ENCODE results near the gene IQGAP2.

The IQGAP2 gene

DNA sequence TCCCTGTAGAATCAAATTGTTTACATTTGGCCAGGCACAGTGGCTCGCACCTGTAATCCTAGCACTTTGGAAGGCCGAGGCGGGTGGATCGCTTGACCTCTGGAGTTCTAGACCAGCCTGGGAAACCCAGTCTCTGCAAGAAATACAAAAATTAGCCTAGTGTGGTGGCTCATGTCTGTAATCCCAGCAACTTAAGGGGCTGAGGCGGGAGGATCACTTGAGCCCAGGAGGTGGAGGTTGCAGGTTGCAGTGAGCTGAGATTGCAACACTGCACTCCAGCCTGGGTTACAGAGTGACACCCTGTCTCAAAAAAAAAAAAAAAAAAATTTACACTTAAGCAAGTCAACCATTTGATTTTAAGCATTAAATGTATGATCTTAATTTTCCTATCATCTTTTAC, 17.5 kb upstream of the IQGAP2 start:
- no peak for DNase-seq (ENCODE audit: low spot score)

DNA sequence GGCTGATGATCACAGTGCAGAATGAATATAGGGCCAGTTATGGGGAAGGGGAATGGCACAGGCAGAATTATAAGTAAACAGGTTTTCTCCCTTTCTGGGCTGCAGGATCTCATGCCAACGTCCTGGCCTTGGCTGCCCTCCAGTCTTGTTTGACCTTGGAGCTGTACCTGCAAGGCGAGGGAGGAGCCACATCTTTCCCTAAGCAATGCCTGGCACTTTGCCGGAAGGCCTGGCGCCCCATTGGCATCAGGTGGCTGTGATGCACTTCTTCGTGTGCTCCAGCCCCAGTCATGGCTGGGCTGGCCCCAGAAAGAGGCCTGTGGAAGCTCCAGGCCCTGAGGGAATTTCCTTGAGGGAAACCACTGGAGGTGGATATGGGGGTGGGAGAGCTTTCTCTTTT, 16.7 kb upstream of the IQGAP2 start:
- no peak for DNase-seq (ENCODE audit: low spot score)

DNA sequence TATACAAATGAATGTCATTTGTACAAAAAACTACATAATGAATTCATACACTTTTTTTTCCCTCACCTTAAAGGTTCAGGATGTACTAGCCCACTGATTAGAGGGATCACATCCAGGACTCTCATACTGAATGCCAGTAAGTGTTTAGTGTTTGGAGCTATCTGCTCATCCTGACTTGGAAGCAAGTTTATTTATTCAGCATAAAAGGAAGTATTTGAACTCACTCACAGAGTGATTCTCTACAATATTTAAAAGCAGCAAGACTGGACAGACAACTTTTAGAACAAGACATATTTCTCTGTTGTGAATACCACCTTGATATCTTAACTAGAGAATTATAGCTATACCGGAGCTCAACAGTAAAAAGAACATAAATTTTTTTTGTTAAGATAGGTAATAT, 14.8 kb upstream of the IQGAP2 start:
- no peak for DNase-seq (ENCODE audit: low spot score)

DNA sequence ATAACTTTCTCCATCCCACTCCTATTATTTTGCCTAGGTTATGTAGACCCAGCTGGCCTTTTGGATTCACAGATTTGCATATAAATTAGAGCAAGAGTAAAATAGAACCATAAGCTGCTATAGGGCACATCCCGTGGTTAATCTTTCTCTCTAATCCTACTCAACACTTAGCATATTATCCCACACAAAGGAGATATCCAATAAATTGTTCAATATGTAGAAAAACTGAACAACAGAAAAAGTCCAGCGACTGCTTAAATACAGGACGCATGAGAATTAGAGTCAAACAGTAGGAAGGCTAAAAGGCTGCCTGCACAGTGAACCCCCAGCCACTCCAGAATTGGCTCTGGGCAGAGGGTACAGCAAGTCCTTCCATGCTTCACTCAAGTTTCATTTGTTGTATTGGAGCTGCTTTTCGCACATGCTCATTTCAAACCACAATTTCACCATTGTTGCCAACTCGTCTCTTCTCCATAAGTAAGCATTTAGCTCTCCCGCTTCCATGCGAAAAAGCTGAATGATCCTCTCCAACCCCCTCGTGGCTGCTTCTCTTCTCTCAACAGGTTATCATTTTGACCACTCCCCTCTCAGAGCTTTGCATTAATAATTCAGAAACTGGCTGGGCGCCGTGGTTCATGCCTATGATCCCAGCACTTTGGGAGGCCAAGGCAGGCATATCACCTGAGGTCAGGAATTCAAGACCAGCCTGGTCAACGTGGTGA, 14.1 kb upstream of the IQGAP2 start:
- DNase-seq (ENCODE audit: low spot score), result no peak

DNA sequence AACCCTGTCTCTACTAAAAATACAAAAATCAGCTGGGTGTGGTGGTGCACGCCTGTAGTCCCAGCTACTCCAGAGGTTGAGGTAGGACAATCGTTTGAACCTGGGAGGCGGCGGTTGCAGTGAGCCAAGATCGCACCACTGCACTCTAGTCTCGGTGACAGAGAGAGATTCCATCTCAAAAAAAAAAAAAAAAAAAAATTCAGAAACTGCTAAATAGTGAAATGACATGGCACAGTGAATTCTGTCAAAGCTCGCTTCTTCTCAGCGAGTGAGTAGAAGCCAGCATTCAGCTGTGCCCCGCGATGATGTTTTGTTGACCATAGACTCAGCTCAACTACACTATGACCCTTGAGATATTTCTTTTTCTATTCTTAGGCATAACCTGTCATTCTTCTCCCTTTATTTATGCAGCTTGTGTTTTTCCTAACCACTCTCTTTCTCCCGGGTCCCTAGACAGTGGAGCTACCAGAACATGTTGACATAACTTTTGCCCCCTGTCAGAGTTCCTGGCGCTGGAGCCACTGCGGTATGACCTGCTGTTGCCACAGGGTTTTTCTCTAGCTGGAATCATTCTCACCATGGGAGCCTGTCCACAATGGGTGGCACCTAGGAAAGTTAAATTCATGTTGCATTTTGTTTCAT, 13.5 kb upstream of the IQGAP2 start:
- no peak for DNase-seq (ENCODE audit: low spot score)

DNA sequence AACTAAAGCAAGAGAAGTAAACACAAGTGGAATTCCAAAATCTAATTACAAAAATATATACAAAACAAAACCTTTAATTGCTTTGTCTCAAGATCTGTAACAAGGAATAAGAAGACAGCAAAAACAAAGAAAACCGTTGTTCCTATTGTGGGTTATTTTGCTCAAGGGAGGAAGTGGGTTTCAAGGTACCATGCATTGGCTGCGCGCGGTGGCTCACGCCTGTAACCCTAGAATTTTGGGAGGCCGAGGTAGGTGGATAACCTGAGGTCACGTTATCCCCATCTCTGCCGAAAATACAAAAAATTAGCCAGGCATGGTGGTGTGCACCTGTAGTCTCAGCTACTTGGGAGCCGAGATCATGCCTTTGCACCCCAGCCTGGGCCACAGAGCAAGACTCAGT, 12.1 kb upstream of the IQGAP2 start:
- no peak for DNase-seq (ENCODE audit: low spot score)

DNA sequence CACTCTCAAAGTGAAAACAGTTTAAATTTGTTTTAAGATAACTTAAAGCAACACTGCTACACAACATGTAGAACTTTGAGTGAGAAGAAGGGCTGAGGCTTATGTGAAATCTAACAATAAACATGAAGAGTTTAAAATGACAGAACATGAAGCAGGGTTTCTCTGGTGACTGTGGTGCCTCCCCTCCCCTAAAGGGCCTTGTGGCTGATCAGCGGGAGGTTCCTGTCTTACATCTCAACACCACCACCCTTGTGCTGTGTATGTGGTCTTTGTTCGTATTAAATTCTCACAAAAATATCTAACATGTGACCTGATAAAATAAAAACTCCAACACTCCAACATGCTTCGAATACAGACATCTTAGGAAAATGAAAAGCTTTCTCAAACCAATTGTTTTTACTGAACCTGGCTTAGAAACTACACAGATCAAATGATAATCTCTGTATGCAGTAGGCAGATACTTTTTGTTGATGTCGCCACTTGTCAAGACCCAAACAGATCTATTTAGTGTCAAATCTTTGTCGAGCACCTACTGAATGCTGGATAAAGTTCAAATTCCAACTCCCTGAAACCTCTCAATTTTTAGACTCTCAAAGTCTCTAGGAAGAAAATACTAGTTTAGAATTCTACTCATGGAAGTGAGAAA, 9.9 kb upstream of the IQGAP2 start:
- no peak for DNase-seq (ENCODE audit: low spot score)

DNA sequence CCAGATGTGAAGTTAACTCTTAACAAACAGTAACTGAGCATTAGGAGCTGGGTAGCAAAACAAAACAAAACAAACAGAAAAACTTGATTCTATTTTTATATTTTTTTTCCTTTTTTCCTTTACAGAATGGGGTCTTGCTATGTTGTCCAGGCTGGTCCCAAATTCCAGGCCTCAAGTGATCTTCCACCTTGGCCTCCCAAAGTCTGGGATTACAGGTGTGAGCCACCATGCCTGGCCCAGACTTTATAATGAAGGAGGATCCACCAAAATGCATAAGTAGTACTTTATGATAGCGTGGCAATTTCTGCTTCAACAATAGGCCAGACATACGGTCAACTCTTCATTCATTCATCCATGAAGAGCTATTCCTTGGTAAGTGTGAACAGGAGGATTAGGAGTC, 5.9 kb upstream of the IQGAP2 start:
- no peak for DNase-seq (ENCODE audit: low spot score)

DNA sequence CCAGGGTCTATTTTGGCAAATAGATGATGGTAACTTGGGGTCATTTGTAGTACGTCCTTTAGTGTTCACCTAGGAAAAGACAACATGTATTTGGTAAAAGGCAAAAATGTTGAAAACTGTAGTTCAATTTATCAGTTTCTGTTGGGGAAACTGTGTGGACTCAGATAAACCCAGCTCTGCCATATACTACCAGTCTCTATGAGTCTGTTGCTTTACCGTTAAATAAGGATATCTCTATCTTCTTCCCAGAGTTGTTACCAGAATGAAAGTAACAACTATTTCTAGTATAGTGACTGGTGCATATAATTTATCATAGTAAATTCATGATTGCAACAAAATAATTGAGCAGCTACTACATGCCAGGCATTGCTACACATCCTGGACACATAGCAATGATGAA, 3.8 kb upstream of the IQGAP2 start:
- no peak for DNase-seq (ENCODE audit: low spot score)

DNA sequence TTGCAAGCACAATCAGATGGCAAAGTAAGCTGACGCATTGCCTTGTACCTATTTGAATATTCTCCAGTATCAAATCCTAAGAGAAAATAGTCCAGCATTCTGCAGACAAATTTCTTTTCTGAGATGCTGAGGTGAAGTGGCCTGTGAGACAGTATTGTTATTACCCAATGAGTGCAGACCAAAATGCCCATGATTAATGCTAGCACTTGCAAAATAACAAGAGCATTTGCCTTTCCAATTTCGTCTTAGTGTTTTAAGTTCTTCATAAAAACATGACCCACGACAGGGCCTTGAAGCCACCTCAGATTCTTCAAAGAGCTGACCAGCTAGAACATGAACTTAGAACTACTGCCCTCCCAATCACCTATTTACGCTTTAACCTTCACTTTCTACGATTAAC, 2.6 kb upstream of the IQGAP2 start:
- no peak for DNase-seq (ENCODE audit: low spot score)

DNA sequence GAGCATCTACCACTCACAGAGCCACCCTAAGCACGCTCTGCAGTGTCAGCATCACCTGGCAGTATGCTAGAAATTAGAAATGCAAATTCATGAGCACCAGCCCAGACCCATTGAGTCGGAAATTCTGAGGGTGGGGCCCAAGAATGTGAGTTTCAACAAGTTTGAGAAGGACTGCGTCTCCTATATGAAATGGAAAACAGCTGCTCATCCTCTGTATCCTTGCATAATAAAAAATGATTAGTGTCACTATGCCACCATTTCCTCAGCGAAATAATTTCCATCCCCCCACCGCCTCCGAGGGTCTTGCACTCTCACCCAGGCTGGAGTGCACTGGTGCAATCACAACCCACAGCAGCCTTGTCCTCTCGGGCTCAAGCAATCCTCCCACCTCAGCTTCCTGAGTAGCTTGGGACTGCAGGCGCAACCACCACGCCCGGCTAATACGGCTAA, 1.3 kb upstream of the IQGAP2 start:
- no peak for DNase-seq (ENCODE audit: low spot score)

DNA sequence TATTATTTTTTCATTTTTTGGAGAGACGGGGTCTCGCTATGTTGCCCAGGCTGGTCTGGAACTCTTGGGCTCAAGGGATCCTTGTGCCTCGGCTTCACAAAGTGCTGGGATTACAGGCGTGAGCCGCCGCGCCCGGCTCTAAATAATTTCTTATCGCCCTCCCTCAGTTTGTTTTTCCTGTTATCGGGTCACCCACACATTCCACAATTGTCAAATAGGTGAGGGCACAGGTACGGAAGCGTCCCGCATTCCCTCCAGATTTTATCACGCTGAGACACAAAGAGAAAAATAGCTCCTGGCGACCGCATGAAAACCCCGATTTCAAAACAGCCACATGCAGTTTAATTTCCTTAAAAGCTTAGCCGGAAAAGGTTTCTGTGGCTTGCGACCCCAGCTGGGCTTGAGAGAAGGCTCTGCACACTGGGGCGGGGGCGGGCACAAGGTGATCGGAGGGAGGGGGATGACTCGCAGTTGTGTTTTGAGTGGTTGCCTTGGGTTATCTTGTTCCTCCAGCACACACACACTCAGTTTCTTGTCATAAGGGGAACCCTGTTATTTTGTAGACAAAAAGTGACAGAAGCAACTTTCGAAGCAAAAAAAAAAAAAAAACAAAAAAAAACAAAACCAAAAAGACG, 717 bp upstream of the IQGAP2 start:
- no peak for DNase-seq (ENCODE audit: low spot score)

DNA sequence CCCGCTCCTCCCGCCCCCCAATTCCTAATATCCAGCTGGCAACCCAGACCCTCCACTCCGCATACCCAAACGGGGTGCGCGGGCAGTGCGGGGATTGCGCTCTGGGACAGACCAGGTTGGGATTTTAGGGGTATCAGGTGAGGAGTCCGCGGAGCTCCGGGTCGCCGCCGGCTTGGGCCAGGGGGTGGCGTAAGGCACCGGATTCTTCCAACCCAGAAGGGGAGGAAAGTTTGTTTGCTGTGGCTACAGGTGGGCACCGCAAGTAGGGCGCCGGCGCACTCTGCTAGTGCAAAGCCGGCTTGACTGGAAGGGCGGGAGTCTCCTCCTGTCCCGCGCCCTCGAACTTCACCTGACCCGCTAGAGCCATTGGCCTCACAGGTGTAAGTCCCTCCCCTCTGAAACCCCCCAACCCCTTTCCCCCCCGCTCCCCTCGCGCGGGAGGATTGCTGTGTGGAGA, 709 bp downstream of the IQGAP2 start:
- DNase-seq (ENCODE audit: low spot score), result no peak

DNA sequence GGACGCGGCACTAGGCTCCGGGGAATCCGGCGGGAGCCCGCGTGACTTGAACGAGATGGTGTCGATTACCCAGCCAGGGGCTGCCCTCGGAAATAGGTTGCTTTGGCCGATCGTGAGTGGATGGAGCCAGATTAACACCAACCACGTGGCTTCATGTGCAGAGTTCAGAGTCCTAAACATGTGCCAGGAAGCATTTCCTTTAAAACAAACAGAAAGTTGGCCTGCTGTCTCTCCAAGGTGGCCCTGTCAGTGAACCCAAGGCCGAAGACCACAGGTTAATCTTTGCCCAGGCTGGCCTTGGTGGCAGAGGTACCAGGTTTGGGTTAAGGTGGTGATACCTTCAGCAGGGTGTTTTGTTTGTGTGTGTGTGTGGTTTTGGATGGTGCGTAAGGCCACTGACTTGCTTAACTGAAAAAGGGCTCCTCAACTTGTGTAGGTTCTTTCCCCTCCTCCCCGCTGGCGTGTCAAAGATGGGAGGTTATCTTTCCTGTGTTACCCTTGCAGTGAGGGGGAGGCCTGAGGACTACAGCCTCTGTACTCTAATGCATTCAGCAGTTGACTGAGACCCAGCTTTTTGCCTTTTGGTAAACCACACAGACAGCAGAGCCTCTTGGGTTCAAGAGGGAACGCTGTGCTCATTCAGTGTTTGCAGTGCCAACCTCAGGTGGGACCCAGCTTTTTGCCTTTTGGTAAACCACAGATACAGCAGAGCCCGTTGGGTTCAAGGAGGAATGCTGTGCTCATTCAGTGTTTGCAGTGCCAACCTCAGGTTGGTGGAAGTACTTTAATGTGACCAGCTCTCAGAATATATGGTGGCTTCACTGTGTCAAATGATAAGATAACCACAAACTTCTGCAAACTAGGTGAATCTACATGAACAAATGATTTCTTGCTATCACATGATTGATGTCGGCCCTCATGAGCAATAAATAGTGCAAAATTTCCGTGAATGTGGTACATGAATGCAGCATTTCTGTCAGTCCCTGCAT, 1.4 kb downstream of the IQGAP2 start:
- no peak for DNase-seq (ENCODE audit: low spot score)

DNA sequence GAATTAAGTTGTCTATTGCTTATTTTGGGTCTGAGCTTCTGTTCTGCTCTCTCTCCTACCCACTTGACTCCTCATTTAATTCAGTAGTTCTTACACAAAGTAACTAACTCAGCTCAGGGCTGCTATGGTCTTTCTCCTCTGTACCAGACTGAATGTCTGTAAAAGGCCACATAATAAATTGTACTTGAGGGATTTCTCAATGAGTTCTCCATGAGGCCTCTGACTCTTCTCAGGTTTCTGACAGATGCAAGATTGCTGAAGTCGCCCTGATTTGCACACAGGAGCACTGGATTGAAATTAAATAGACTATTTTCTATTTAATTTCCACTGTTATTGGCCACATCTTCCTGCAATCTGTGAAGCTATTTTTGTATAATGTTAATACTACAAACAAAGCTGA, 2.9 kb downstream of the IQGAP2 start:
- no peak for DNase-seq (ENCODE audit: low spot score)

DNA sequence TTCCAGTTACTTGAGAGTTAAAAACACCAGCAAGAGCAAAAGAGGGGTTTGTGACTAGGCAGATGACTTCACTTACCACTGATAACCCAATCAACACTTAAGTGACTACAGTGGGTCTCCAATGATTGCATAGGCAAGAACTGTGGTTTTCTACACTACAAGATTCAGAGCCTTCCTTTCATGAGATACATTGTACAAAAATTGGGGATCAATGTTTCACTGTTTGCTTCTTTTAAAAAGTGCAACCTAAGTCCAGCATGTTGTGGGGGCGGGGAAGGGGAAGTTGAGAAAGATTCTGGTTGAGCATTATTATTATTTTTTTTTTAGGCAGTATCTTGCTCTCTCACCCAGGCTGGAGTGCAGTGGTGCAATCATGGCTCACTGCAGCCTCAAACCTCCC, 3.6 kb downstream of the IQGAP2 start:
- no peak for DNase-seq (ENCODE audit: low spot score)

DNA sequence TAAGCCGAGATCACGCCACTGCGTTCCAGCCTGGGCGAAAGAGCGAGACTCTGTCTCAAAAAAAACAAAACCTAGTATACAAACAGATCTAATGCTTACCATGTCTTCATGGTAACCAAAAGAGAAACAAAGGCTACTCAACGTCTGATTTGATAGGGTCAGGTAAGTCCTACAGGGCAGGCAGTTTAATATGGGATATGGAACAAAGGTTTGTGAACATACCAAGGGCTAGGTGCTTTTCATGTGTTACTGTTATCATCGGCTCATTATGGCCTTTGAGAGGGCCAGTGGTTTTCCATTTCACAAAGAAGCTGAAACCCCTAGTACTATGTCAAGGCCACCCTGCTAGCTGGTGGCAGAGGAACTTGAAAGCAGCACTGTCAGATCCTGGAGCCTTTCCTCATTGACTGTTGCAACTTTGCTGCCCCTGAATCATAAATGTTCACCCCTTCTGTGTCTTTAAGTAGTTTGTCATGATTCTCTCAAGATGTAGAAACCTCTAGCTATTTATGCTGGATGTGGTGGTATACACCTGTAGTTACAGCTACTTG, 5.1 kb downstream of the IQGAP2 start:
- DNase-seq (ENCODE audit: low spot score), result no peak

DNA sequence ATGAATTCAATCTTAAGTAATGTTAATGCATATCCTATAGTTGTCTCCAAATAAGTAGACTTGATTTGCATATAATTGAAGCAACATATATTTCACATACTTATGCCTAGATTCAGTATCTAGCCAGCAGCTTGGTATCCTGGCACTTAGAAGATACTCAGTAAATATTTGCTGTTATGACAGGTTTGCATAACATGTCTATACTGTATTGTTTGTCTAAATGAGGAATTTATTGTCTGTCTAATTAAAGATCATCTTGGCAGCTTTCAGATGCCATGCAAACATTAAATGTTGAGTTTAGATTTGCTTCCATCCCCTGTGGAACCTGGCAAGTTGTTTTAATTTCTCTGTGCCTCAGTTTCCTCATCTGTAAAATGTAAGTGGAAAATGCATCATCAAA, 9.4 kb downstream of the IQGAP2 start:
- DNase-seq (ENCODE audit: low spot score), result no peak

DNA sequence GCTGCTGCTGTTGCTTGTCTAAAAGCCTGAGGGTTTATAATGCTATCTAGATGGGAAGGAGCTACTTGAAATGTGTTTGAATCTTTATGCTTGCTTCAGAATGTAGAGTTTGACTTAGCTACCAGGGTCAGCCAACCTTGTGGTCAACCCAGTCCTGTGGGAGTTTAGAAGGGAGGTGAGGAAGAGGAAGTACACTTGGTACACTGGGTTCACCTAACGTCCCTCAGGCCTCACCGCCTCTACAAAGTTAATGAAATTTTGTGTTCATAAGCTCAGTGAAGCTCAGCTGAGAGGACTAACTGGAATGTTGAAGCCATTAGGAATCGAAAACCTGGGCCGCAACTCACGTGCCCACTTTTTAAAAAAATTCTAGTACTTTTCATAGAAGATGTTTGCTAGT, 10.7 kb downstream of the IQGAP2 start:
- DNase-seq (ENCODE audit: low spot score), result no peak

DNA sequence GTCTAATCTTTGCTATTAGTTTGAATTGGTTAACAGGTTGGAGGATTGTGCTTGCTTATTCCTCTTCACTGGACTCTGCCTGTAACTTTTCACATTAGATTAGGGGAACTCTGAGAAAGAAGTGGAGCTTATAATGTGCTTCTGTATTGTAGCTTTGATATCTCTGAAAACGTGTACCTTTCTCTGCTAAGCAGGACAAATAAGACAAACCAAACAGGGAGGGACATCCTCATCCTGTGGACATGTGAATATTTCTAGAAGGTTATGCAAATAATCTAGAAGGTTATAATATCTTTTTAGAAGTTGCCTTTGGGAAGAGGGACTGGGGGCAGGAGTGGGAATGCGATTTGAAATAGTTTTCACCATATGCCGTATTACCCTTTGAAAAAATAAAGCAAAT, 11.7 kb downstream of the IQGAP2 start:
- no peak for DNase-seq (ENCODE audit: low spot score)

DNA sequence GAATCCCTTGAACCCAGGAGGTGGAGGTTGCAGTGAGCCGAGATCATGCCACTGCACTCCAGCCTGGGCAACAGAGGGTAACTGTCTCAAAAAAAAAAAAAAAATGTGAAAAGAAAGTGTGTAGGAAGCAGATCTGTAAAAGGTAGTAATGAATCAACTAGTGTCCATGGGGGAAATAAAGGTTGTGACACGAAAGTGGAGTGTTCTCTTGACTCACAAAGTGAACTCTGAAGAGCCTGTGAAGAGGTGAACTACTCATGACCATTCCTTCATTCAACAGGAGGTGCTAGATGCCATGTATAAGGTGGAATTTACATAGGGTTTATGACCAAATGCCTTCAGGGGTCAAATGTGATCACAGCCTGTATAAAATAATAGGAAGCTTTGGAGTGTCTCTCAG, 12.8 kb downstream of the IQGAP2 start:
- DNase-seq (ENCODE audit: low spot score), result no peak

Measured in hepatic stellate cell (primary cell).